GM13976 (cell line): ENCODE data around the gene HDHD3.

Experiments
- DNase-seq: peaks from one replicate; pipeline ENCODE4 v3.0.0; 2012; ENCODE audit warnings: low spot score
- in situ Hi-C: fragments of 300-500 bp; cut with MboI; formaldehyde crosslinking; loops from one replicate; pipeline ENCODE4 v1.12.0; 2022; ENCODE audit warnings: low sequenced_read_pairs, mixed read lengths, inconsistent platforms; ENCODE audit not compliant: unreplicated experiment
- TF ChIP-seq, protein P1 (sequence below): IDR thresholded peaks from 2 replicates; pipeline ENCODE4 v1.5.1; 2012; ENCODE audit warnings: borderline replicate concordance, mild to moderate bottlenecking; ENCODE audit not compliant: insufficient read depth; ENCODE audit errors: extremely low read depth, missing control alignments, control extremely low read depth

Gene HDHD3

GRCh38 chr9:113350937-113351336 lies 25.8 kb downstream of the HDHD3 start:
- in situ Hi-C loops, result no loop called here
- peak; percentile 60 for DNase-seq
- TF ChIP-seq, protein P1, sequence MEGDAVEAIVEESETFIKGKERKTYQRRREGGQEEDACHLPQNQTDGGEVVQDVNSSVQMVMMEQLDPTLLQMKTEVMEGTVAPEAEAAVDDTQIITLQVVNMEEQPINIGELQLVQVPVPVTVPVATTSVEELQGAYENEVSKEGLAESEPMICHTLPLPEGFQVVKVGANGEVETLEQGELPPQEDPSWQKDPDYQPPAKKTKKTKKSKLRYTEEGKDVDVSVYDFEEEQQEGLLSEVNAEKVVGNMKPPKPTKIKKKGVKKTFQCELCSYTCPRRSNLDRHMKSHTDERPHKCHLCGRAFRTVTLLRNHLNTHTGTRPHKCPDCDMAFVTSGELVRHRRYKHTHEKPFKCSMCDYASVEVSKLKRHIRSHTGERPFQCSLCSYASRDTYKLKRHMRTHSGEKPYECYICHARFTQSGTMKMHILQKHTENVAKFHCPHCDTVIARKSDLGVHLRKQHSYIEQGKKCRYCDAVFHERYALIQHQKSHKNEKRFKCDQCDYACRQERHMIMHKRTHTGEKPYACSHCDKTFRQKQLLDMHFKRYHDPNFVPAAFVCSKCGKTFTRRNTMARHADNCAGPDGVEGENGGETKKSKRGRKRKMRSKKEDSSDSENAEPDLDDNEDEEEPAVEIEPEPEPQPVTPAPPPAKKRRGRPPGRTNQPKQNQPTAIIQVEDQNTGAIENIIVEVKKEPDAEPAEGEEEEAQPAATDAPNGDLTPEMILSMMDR, result no peak

GRCh38 chr9:113350107-113350661 lies 26.6 kb downstream of the HDHD3 start:
- DNase-seq, result no peak
- in situ Hi-C loops, result no loop called here
- TF ChIP-seq, protein P1, result no peak

GRCh38 chr9:113349445-113350094 lies 27.2 kb downstream of the HDHD3 start, which contains the start of gene BSPRY:
Gene BSPRY, plus strand, starts transcription at chr9:113349541. Its CDS starts 39 bp downstream, at chr9:113349580.
- in situ Hi-C loops, result no loop called here
- peak; percentile 68 for DNase-seq
- TF ChIP-seq, protein P1, result no peak

GRCh38 chr9:113349066-113349444 lies 27.7 kb downstream of the HDHD3 start:
- TF ChIP-seq, protein P1, result no peak
- in situ Hi-C loops, result no loop called here
- DNase-seq, result no peak

DNA sequence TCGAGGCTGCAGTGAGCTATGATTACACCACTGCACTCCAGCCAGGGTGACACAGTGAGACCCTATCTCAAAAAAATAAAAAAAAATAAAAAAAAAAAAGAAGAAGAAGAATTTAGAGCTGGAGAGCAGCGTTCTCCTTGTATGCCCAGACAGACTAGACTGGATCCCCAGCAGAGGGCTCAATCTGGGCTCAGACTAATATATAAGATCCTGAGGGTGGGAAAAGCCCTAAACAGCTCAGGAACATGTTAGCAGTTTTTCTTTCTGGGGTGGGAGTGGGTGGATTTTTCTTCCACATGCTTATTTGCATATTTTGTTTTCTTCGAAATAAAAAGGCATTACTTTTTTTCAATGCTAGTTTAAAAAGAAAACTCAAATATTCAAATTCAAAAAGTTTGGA lies 28.3 kb downstream of the HDHD3 start:
- in situ Hi-C loops, result no loop called here
- TF ChIP-seq, protein P1, result no peak
- no peak for DNase-seq

- in situ Hi-C loops, result no loop called here
- TF ChIP-seq, protein P1, result no peak
- no peak for DNase-seq
Observed at GRCh38 chr9:113345671-113346070, 31.1 kb downstream of the HDHD3 start.

GRCh38 chr9:113345190-113345589 lies 31.6 kb downstream of the HDHD3 start:
- in situ Hi-C loops, result no loop called here
- TF ChIP-seq, protein P1, result no peak
- DNase-seq, result no peak
